AG09319 (cell line): ENCODE data around the gene FRRS1.

Experiments
- DNase-seq: peaks from one replicate; pipeline ENCODE4 v3.0.0-alpha.2; 2010; ENCODE audit warnings: low read depth; ENCODE audit errors: extremely low read depth
- CTCF ChIP-seq: IDR thresholded peaks from 2 replicates; pipeline ENCODE4 v1.5.1; 2011; ENCODE audit warnings: low read depth, mild to moderate bottlenecking, inconsistent platforms, low read length, moderate library complexity

The FRRS1 gene

GRCh38 chr1:99697580-99697979 is 68.9 kb downstream of the FRRS1 start:
- no peak for TF ChIP-seq CTCF
- no peak for DNase-seq

- no peak for DNase-seq
- TF ChIP-seq CTCF, result no peak
These were observed 69.8 kb downstream of the FRRS1 start for GRCh38 chr1:99696616-99697015.

GRCh38 chr1:99691175-99691574 is 75.3 kb downstream of the FRRS1 start:
- no peak for TF ChIP-seq CTCF
- DNase-seq, result no peak

- DNase-seq, result peak; percentile 87
- TF ChIP-seq CTCF, result peak; percentile 58
These were observed 80.8 kb downstream of the FRRS1 start for GRCh38 chr1:99685516-99686180.

GRCh38 chr1:99682291-99682751 is 84.1 kb downstream of the FRRS1 start:
- DNase-seq, result no peak
- no peak for TF ChIP-seq CTCF

GRCh38 chr1:99681583-99681982 is 84.9 kb downstream of the FRRS1 start:
- TF ChIP-seq CTCF, result no peak
- DNase-seq, result no peak

- DNase-seq, result no peak
These were observed 86.2 kb downstream of the FRRS1 start for GRCh38 chr1:99680270-99680669.

More at GRCh38 chr1:99680270-99680669, 86.2 kb downstream of the FRRS1 start:
- TF ChIP-seq CTCF, result no peak
